Lower leg skin (tissue), 3 donors: ENCODE data around the gene SMOC2.

Source experiments
- POLR2A ChIP-seq, 2 donors: fragments of 450-650 bp; IDR thresholded peaks; one replicate each; pipeline ENCODE4 v1.6.1; 2016 to 2017; ENCODE audit warnings: antibody characterized with exemption in 2 of 2, mild to moderate bottlenecking in 1 of 2, moderate library complexity in 1 of 2
- TF ChIP-seq, protein P1 (sequence below), 3 donors: fragments of 450-650 bp; IDR thresholded peaks; one replicate each; pipeline ENCODE4 v1.5.1; 2016; ENCODE audit warnings: antibody characterized with exemption in 3 of 3, mild to moderate bottlenecking in 3 of 3, moderate library complexity in 2 of 3

DNA sequence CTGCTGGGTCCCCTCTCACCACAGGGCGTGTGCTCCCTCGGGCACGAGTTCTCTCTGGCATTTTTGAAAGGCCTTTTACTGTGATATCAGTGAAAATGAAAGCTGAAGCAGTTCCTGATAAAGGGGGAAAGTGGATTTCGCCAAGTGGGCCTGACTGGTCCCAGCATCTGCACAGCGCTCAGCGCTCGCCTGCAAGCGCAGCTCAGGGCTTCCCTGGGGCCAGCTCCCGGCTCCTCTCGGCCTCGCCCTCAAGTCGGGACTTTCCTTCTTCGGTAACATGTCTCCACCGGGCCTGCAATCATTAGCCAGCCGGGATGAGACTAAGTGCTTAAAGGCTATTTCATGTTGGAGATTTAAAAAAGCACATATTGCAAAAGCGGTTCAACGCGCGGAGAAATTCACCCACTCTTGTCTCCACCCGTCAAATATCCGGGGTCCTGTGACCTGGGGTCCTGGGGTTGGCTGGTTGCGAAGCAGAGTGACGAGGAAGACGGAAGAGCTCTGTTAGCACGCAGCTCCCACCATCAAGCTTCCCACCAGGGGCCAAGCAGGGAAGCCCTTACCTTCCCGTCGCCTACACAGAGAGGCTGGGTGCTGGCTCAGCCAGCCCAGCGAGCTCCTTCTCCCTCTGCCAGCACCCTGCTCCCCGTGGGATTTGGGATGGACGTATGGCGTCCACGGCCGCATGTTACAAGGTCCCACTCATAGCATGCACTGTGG, 114.1 kb downstream of the SMOC2 start:
- TF ChIP-seq POLR2A (IDR thresholded peaks at IDR 0.05): no peak
- TF ChIP-seq, protein P1, sequence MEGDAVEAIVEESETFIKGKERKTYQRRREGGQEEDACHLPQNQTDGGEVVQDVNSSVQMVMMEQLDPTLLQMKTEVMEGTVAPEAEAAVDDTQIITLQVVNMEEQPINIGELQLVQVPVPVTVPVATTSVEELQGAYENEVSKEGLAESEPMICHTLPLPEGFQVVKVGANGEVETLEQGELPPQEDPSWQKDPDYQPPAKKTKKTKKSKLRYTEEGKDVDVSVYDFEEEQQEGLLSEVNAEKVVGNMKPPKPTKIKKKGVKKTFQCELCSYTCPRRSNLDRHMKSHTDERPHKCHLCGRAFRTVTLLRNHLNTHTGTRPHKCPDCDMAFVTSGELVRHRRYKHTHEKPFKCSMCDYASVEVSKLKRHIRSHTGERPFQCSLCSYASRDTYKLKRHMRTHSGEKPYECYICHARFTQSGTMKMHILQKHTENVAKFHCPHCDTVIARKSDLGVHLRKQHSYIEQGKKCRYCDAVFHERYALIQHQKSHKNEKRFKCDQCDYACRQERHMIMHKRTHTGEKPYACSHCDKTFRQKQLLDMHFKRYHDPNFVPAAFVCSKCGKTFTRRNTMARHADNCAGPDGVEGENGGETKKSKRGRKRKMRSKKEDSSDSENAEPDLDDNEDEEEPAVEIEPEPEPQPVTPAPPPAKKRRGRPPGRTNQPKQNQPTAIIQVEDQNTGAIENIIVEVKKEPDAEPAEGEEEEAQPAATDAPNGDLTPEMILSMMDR (IDR thresholded peaks at IDR 0.05): no peak
